Ovary (tissue), 3 donors: ENCODE results near the gene IPO9.

ENCODE experiments used
- POLR2A ChIP-seq: fragments of 450-650 bp; IDR thresholded peaks from one replicate; pipeline ENCODE4 v1.6.1; 2017; ENCODE audit warnings: antibody characterized with exemption, mild to moderate bottlenecking, moderate library complexity
- TF ChIP-seq, protein P1 (sequence below), 3 donors: fragments of 450-650 bp in 2 of 3; fragments of 200-600 bp in 1 of 3; IDR thresholded peaks; one replicate each; pipeline versions ENCODE4 v1.5.1 to v1.8.0; 2016 to 2022; ENCODE audit warnings: antibody characterized with exemption in 3 of 3, mild to moderate bottlenecking in 1 of 3
- donor health status: DM: no; HTN: no; CAD: no.

DNA sequence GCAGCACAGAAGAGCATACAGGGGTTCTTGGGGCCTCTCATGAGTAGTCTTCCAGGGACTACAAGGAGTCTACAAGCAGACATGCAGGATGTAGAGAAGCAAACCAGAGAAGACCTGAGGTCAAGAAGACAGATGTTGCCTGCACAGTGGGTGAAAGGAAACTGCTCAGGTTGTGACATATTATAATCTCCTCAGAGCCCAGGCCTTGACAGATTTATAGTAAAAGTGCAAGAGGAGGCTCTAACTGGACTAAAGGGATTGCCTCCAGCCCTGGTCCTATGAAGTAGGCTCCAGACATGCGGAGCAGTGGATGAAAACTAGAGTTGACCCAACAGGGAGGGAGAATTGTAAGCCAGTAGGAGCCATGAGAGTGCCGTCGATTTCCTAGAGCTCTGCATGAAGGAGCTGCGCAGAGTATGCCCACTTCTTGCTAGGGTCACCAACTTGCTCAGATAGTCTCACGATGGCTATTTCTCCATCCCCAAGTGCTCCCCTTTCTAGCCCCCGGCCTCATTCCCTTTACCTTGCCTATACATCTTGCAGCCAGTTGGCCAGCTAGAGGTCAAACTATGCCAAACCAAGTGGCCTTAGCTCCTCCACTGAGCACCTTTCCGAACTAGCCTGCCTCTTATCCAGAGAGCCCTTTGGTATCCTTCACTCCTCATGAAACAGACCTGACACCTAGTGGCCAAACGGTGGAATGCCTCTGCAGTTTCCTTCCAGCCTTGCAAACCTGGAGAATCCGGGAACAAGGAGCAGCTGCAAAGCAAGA lies 36.2 kb upstream of the IPO9 start:
- TF ChIP-seq, protein P1, sequence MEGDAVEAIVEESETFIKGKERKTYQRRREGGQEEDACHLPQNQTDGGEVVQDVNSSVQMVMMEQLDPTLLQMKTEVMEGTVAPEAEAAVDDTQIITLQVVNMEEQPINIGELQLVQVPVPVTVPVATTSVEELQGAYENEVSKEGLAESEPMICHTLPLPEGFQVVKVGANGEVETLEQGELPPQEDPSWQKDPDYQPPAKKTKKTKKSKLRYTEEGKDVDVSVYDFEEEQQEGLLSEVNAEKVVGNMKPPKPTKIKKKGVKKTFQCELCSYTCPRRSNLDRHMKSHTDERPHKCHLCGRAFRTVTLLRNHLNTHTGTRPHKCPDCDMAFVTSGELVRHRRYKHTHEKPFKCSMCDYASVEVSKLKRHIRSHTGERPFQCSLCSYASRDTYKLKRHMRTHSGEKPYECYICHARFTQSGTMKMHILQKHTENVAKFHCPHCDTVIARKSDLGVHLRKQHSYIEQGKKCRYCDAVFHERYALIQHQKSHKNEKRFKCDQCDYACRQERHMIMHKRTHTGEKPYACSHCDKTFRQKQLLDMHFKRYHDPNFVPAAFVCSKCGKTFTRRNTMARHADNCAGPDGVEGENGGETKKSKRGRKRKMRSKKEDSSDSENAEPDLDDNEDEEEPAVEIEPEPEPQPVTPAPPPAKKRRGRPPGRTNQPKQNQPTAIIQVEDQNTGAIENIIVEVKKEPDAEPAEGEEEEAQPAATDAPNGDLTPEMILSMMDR (IDR thresholded peaks at IDR 0.05): peak; percentile 69 to 97 (median 96)
- TF ChIP-seq POLR2A: no peak
